Measurements from ENCODE around the gene TLR6.
A peak's percentile ranks its signal among the peaks of the same experiment; 100 is the strongest.

The TLR6 gene

GRCh38 chr4:38859501-38859900 is 2.9 kb upstream of the TLR6 start:
- intact Hi-C loops (cut with DNase I; ENCODE audit: low total_unique reads) = no loop called here
- TF ChIP-seq CTCF (IDR thresholded peaks at IDR 0.05) = no peak
- Histone ChIP-seq H3K4me3 (no peak overlapping the region), H3K27me3 (no peaks in the 10 kb centered on the region), H3K9me3 (no peaks in the 10 kb centered on the region), H3K36me3 (no peaks in the 10 kb centered on the region), H3K27ac (no peak overlapping the region), H3K4me1 (peaks cover 0 to 12% (median 0%) of the 10 kb centered on the region in 4 donors)
- no peak for DNase-seq

GRCh38 chr4:38858097-38858420 is 1.4 kb upstream of the TLR6 start:
- TF ChIP-seq CTCF (IDR thresholded peaks at IDR 0.05) = no peak
- intact Hi-C loops (cut with DNase I; ENCODE audit: low total_unique reads) = no loop called here
- Histone ChIP-seq H3K9me3 (no peaks in the 10 kb centered on the region), H3K4me3 (no peak overlapping the region), H3K27me3 (no peaks in the 10 kb centered on the region), H3K4me1 (peaks cover 0 to 12% (median 0%) of the 10 kb centered on the region in 4 donors), H3K36me3 (no peaks in the 10 kb centered on the region), H3K27ac (peak overlapping the region; percentile 42 to 53)
- no peak for DNase-seq

GRCh38 chr4:38857354-38858096 is 908 bp upstream of the TLR6 start:
- no peaks in the 10 kb centered on the region for H3K27me3 ChIP-seq
- H3K36me3 ChIP-seq = no peaks in the 10 kb centered on the region
- H3K9me3 ChIP-seq = no peaks in the 10 kb centered on the region
- no peak for TF ChIP-seq CTCF (IDR thresholded peaks at IDR 0.05)
- intact Hi-C loops (cut with DNase I; ENCODE audit: low total_unique reads) = no loop called here
- peaks cover 0 to 12% (median 0%) of the 10 kb centered on the region in 4 donors for H3K4me1 ChIP-seq
- H3K27ac ChIP-seq = peak overlapping the region; percentile 42 to 53
- peak; percentile 68 to 74 for DNase-seq
- no peak overlapping the region for H3K4me3 ChIP-seq

GRCh38 chr4:38856046-38856445 is 571 bp downstream of the TLR6 start:
- intact Hi-C loops (cut with DNase I; ENCODE audit: low total_unique reads) = no loop called here
- Histone ChIP-seq H3K36me3 (no peaks in the 10 kb centered on the region), H3K4me1 (peaks cover 0 to 12% (median 0%) of the 10 kb centered on the region in 4 donors), H3K4me3 (peak overlapping the region; percentile 7 to 22), H3K27ac (no peak overlapping the region), H3K27me3 (no peaks in the 10 kb centered on the region), H3K9me3 (no peaks in the 10 kb centered on the region)
- TF ChIP-seq CTCF (IDR thresholded peaks at IDR 0.05) = no peak
- no peak for DNase-seq

GRCh38 chr4:38855466-38855865 is 1.2 kb downstream of the TLR6 start:
- intact Hi-C loops (cut with DNase I; ENCODE audit: low total_unique reads) = no loop called here
- Histone ChIP-seq H3K9me3 (no peaks in the 10 kb centered on the region), H3K36me3 (no peaks in the 10 kb centered on the region), H3K27me3 (no peaks in the 10 kb centered on the region), H3K27ac (no peak overlapping the region), H3K4me1 (peaks cover 0 to 12% (median 0%) of the 10 kb centered on the region in 4 donors), H3K4me3 (no peak overlapping the region)
- DNase-seq = no peak
- no peak for TF ChIP-seq CTCF (IDR thresholded peaks at IDR 0.05)
